Stimulated activated CD8-positive, alpha-beta memory T cell treated with anti-CD3 and anti-CD28 coated beads, Interleukin-7, amount 100 ng/mL, for 4 hours (primary cell): ENCODE results near the gene S100A14.
"Not testable (repeated sequence)": the region's sequence is repeated elsewhere in the genome, so short reads cannot be mapped to it uniquely, and the experiment has no call there.

Source experiments
- DNase-seq, 2 donors: peaks; one replicate each; pipeline ENCODE4 v3.0.0-alpha.2; 2020; ENCODE audit warnings: low read depth in 2 of 2

Gene S100A14

DNA sequence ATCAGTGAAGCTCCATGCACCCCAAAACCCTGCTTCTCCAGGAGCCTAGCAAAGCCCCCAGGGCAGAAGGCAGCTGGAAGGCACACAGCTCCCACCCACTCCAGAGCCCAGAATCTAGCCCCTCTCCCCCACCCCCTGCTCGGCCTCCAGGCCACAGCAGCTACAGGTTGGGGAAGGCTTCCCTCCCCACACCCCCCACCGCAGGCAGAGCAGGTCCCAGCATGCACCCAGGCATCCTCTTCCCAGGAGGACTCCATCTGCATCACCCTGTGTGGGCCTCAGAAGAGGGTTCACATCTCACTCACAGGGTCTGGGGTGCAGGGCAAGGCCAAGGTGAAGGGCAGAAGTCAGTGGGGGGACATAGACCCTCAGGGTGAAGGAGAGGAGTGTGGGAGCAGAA, 719 bp downstream of the S100A14 start:
- DNase-seq, result no peak

DNA sequence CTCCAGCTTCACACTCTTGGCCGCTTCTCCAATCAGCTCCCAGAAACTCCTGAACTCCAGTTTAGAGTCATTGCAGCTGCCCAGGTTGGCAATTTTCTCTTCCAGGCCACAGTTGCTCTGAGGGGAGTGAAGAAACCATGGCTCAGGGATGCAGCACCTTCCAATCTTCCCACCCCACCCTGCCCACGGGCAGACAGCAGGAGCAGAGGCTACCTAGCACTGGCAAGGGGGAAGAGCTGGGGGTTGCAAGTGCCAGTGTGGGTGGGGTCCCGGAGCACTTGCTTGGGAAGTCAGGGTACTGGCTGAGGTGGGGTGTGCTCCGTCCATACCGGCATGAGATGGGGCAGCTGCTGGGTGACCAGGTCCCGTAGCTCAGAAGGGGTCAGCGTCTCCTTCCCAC, 1.2 kb downstream of the S100A14 start:
- DNase-seq, result no peak

DNA sequence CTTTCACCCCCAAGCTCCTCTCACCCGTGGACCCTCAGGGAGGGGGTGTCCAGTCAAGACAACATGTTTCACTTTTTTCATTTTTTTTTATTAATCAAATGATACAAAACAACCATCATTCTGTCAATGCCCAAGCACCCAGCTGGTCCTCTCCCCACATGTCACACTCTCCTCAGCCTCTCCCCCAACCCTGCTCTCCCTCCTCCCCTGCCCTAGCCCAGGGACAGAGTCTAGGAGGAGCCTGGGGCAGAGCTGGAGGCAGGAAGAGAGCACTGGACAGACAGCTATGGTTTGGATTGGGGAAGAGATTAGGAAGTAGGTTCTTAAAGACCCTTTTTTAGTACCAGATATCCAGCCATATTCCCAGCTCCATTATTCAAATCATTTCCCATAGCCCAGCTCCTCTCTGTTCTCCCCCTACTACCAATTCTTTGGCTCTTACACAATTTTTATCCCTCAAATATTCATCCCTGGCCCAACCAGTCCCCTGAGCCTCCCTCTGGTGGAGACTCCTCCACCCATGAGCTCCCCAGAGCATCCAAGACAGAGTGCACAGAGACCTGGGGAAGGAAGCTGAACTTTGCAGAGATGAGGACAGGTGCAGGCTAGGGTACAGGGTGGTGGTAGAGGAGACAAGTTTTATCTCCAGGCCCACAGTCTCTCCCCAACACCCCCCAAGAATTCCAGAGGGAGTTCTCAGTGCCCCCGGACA, 1.8 kb downstream of the S100A14 start:
- no peak for DNase-seq

DNA sequence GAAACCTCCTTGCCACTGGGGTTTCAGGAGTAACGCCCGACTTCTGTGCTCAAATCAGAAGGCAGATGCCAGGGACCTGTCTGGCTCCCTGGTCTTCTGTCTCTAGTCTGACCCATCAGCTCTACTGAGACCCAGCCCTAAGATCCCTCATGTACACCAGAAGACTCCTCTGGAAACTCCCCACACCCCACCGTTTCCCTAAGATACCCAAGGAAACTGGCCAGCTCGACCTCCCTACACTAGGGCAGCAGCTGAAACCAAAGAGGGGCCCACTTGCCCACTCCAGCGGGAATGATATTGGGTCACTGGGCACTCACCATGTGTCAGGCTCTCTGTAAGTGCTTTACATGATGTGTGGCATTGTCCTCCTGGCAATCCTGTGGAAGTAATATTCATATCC, 2.7 kb downstream of the S100A14 start:
- DNase-seq, result no peak

DNA sequence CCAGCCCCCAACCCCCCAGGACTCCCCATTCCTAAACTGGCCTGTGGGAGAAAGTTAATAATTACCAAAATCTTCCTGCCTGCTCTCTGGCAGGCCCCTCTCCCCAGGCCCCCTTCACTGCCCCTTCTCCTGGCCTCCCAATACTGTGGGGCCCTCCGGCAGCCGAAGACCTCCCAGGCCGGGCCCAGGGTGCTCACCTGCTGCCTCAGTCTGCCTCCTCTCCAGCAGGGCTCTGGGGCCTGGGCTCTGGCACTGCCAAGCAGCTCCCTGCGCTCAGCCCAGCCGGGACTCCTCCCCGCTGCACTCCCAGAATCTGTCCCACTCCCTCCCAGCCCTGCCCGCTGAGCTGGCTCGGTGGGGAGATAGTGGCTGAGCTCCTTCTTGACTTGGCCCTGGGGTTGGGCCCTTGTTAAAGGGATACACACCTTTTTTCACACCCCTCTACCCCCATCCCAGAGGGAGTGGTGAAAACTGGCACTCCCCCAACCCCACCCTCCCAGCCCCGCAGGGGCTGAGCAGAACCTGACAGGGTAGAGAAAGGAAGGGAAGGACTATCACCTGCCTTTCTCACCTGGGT, 3.3 kb downstream of the S100A14 start, which contains the start of gene S100A16:
TSS of gene S100A16 (minus strand) at position 383 of the 577 bp plus-strand sequence. CDS start 4,986 bp downstream, outside the sequence.
- DNase-seq, result no peak

DNA sequence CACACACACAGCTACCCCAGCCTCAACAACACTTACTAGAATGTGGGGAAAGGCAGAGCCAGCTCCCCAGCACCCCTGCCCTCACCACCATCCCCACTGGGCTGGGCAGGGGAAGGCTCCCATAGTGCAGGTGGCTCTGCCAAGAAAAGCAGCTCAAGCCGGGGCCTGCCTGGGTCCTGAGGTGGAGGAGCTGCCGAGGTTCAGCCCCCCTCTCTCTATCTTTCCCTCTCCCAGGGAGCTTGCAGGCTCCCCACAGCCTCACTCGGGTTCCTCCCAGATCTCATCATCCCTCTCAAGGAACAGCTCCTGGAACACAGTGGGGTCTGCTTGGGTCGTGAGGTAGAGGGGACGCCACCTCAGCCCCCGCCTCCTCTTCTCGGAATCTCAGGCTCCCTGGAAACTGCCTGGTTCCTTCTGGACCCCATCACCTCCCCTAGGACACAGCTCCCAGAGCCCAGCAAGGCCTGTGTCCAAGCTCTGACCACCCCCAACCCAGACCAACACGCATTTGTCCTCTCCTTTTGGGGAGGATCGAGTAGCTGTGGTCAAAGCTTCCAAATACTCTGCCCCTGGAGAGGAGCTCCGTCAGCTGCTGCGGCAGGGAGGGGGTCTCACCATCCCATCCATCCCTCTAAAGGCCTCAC, 3.9 kb downstream of the S100A14 start:
- DNase-seq, result no peak

DNA sequence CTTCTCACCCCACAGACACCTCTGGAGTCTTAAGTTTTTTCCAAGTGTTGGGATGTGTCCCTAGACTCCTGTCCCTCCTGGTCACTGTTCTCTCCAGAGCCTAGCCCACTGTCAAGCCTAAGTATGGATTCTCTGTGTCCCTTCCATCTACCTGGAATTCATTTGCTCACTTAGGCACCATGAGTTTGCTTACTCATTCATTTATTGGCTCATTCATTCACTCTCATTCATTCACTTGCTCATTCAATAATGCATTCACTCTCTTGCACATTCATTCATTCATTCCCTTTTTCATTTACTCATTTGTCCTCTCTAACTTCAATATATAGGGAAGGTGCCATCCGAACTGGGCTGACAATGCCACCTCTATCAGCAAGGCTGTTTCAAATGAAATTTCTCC, 4.8 kb downstream of the S100A14 start:
- DNase-seq, result no peak

DNA sequence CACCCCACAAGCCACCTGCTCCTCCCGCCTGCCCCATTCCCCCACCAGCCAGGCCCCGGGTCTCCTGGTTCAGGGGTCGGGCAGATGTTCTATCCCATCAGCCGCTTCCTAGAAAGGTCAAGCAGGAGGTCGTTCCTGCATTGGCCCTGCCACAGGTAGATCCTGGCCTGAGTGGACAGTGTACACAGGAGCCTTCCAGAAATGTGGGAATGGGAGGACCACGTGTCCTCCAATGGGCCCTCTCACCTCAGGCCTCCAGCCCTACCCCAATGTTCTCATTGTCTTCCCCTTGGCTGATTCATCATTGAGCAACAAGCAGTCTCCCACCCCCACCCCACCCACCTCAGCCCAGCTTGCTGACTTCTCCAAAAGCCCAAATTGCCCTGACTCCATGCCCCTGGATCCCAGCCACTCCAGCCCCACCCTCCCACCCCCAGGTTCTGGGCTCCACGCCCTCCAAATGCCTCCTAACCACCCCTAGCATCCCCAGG, 5.3 kb downstream of the S100A14 start:
- no peak for DNase-seq

DNA sequence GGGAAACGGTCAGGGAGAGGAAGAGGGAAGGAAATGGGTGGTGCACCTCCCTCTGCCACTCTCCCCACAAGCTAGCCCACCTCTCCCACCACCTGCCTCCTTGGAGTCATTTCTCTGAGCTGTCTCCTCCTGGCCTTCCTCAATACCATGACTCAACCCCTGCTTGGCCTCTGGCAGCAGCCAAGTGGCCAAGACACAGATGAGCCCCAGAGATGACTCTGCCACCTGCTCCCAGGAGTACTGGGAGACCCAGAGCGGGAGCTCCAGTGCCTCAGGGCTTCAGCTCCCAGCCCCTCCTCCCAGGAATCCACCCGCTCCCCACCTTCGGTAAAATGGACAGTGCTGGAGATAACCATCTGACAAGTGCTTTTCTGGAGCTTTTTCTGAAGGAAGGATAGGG, 5.8 kb downstream of the S100A14 start:
- no peak for DNase-seq

DNA sequence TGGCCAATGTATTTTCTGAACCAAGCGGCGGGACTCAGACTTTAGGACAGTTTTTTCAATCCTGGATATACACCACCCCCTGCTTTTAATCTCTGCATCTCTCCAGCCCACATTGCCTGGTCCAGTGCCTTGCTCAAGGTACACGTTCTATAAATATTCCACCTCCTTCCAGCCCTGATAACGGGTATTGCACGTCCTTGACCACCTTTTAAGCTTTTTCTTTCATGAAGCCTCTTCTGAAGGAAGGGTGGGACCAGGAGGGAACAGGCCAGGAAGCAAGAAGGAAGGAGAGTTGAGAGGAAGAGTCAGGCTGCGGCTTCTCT, 6.6 kb downstream of the S100A14 start:
- DNase-seq, result no peak

DNA sequence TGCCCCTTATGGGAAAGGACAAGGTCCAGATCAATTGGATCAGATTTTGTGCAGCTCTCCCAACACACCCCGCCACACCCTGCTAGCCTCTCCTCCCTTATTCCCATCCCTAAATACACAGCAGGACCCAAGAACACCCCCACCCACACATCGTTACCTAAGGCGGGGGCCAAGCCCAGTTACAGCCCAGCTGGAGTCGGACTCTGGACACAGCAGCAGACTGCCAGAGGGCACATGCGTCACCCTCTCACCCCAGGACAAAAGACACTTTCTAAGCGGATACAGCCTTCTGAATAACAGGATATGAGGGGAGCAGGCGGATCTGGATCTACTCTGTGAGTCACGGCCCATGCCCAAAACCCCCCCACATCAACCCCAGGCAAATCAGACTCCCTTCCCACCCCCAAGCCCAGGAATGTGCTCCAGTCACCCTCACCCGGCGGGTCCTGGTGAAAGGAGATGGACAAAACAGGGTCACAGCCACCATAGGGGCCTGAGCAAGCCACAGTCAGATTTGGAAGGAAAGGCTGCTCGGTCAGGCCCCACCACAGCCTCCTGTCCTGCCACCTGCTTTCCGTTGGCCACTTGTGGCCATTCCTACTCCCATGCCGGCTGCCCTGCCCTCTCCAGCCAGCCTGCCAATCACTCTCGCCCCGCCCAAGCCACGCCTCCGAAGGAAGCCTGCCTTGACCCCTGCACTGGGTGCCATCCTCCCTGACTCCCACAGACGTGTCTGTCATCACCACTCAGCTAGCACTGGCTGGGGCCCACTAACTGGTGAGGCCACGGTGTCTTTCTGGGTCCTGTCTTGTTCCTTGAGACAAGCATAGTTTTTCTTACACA, 7.2 kb downstream of the S100A14 start:
- DNase-seq, result no peak

DNA sequence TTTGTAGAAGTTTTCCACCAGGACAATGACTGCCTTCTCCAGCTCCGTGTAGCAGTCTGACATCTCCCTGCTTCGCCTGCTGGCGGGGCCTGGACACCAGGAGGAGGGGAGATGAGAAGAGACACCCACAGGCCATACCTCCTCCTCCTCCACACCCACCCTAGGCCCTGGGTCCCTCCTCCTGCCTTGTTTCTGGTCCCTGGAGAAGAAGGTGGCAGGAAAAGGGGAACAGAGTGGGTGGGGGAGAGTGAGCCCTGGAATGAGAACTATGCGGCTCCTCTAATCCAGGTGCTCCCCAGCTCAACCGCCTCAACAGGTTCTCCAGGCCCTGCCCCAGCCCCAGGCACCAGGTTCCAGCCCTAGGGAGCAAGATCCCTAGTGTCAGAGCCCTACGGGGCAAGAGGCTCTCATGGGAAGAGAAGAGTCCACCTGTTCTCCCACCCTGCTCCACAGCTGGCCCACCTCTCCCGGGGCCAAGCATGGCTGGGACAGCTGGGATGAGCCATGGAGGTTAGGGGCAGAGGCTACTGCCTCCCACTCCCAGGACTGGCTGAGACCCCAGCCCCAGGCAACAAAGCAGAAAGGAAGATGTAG, 7.9 kb downstream of the S100A14 start:
- no peak for DNase-seq

DNA sequence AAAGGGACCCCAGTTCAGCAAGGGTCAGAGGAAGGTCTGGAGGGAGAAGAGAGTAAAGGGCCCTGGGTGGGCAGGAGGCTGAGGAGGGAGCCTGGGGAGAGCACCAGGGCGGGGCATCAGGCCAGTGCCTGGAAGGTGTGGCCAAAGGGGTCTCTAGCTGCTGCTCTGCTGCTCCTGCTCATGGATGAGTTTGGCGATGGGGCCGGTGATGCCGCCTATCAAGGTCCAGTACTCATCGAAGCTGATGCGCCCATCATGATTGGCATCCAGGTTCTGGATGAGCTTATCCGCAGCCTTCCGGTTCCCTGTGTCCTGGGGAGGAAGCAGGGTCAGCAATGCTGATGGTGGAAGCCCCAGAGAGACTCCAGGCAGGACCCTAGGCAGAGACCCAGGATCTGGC, 8.7 kb downstream of the S100A14 start:
- DNase-seq, result no peak

DNA sequence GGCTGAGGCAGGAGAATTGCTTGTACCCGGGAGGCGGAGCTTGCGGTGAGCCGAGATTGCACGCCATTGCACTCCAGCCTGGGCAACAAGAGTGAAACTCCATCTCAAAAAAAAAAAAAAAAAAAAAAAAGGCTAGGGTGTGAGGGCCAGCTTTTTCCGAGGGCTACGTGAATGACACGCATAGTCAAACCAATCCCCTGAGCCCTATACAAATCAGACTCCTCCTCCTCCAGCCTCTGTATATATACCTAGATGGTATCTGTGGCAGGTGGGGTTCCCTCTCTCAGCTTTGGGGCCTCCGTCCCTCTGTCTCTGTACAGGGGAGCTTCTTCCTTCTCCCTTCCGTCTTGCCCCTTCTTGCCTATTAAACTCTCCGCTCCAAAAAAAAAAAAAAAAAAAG, 9.9 kb downstream of the S100A14 start:
- DNase-seq, result no peak

DNA sequence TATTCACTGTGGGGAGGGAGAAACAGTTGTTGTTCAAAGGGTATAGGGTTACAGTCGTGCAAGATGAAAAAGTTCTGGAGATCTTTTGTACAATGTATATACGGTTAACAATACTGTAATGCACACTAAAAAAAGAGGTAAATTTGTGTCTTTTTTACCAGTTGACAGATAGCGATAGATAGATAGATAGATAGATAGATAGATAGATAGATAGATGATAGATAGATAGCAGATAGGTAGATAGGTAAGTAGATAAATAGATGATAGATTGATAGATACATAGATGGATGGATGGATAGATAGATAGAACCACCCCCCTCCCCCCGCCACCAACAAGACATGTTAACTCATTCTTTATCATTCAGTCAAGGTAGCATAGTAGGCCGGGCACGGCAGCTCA, 13.4 kb downstream of the S100A14 start:
- DNase-seq, result no peak

DNA sequence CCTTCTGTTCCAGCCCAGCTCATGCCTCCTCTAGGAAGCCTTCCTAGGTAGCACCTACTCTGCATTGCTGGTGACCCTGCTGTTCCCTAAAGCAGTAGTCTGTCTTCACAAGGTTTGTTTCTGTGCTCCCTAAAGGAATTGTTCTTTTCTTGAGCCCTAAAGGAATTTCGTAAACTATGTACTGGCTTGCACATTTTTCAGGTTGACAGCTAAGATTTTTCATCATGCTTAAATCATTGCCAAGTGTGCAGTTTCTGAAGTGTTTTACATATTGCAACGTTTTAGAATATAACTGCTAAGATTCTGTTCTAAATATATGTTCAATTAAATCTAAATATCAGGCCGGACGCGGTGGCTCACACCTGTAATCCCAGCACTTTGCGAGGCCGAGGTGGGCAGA, 16.3 kb downstream of the S100A14 start:
- DNase-seq, result no peak

DNA sequence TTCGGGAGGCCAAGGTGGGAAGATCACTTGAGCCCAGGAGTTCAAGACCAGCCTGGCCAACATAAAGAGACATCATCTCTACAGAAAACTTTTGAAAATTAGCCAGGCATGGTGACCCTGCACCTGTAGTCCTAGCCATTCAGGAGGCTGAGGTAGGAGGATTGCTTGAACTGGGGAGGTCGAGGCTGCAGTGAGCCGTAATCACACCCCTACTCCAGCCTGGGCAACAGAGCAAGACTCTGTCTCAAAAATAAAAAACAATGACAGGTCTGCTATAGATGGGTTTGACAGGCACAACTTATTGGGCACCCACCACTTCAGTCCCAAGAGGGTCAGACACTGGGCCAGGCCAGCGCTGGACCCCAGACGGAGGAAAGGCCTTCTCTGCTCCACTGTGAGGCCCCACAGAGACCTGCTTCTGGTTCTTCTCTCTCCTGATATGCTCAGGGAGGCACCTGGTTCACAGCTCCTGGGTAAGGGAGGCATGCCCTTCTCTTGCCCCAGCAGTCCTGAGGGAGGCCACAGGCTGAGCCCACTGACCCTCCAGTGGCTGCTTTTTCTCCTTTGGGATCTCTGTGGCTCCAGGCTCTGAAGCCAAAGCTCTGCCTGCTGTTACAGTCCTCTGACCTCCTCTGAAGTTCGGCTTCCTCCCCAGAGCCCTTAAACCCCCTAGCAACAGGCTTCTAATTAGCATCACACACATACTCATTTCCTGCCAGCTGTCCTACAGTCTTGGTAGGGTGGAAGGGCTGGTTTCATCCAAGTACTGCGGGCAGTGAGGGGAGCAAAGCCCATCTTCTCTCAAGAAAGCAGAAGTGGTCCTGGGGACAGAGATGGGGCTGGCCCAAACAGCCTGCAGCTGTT, 17.6 kb downstream of the S100A14 start:
- DNase-seq, result no peak

DNA sequence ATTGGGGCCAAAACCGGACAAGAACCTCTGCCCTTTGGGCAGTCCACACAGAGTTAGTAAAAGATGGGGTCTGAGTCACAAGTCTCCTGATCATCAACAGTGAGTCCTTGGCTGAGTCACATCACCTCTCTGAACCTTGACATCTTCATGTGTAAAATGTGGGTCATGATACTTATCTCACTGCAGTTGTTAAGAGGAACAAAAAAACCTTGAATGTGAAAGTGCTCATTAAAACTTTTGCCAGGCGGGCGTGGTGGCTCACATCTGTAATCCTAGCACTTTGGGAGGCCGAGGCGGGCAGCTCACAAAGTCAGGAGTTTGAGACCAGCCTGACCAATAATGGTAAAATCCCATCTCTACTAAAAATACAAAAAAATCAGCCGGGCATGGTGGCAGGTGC, 18.9 kb downstream of the S100A14 start:
- no peak for DNase-seq

DNA sequence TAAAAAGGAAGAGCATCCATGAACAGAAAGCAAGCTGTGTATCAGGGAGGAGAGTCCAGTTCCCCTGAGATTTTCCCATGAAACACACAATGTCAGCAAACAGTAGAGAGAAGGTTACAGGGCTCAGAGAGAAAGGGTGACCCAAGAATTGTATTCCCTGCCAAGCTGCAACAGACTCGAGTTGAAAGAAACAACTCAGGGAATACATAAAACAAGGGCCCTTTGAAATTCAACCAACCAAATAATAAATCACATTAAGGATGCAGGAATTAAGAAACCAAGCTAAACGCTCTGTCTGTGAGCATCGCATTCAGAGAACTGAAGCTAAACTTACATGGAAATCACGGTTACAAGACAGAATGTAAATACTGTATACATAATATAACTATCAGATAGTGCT, 23.4 kb downstream of the S100A14 start:
- no peak for DNase-seq

DNA sequence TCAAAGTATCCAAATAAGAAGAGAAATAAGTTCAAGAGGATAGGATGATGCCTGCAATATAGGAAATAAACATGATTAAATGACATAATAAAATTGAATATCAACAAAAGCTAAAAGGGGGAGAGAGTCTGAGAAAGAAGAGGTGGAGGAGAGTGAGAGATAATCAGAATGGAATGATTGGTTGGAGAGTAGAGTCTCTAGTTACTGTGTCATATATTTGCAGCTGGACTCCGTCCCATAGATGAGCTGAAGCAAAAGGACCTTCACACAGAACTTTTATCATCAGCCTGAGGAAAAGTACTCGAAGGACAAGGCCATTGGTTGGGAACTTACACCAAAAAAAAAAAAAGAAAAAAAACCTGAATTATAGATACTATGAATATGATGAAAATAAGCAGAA, 27.6 kb downstream of the S100A14 start:
- no peak for DNase-seq

DNA sequence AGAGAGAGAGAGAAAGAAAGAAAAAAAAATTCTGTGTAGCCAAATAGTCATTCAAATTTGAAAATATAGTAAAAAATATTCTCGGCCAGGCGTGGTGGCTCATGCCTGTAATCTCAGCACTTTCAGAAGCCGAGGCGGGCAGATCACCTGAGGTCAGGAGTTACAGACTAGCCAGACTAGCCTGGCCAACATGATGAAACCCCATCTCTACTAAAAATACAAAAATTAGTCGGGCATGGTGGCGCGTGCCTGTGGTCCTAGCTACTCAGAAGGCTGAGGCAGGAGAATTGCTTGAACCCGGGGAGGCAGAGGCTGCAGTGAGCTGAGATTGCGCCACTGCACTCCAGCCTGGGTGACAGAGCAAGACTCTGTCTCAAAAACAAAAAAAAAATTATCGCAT, 28.1 kb downstream of the S100A14 start:
- DNase-seq, result not testable (repeated sequence)
